NCI-H1105 treated with DMSO at 0.1 percent for 48 hours (cell line): ENCODE results near the gene PRRT1B.
A peak's percentile ranks its signal among the peaks of the same experiment; 100 is the strongest.
"Not testable (repeated sequence)": the region's sequence is repeated elsewhere in the genome, so short reads cannot be mapped to it uniquely, and the experiment has no call there.

Experiments
- DNase-seq: peaks from one replicate; lab custom pipeline; 2025; lab: John Stamatoyannopoulos, UW

PRRT1B gene

DNA sequence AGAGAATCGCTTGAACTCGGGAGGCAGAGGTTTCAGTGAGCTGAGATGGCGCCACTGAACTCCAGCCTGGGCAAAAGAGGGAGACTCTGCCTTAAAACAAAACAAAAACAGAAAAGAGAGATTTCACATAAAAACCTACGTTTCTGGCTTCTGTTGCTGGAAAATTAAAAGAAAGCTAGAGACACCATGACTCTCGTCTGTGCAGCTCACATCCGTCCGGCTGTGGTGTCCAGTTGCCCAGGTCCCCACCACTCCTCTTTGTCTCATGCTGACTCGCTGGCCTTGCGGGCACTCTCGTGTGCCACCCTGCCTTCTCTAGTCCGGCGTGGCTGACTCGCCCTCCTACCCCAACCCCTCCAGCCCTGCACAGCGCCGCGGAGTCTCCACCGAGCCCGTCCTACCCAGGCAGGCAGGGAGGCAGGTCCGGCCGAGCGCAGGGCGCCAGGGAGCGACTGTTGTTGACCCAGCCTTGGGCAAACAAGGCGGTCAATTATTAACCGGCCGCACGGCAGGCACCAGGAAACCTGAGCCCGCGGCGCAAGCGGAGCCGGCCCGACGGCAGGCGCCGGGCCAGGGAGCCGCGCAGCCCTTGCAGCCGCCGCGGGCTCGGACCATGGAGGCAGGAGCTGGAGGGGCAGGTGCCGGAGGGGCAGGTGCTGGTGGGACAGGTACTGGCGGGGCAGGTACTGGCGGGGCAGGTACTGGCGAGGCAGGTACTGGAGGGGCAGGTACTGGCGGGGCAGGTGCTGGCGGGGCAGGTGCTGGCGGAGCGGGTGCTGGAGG is at the start of gene PRRT1B:
Gene PRRT1B, plus strand, starts transcription at position 521 of the 783 bp plus-strand sequence. Its CDS starts 93 bp downstream, at position 614.
- no peak for DNase-seq

DNA sequence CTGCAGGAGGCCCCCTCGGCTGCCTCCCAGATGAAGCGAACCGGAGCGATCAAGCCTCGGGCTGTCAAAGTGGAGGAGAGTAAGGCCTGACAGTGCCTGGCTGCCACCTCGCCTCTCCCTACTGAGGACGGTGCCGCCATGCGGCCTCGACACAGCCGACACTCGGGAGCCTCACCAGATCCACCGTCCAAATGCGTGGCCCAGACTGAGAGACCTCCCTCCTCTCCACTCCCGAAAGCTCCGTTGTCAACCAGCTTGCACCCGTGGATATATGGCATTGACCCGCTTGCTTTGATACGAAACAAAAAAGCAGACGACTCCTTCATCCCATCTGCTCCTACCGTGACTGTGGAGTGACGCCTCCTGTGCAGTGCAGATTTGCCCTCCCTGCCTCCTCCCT is 49.5 kb upstream of the PRRT1B start:
- no peak for DNase-seq

DNA sequence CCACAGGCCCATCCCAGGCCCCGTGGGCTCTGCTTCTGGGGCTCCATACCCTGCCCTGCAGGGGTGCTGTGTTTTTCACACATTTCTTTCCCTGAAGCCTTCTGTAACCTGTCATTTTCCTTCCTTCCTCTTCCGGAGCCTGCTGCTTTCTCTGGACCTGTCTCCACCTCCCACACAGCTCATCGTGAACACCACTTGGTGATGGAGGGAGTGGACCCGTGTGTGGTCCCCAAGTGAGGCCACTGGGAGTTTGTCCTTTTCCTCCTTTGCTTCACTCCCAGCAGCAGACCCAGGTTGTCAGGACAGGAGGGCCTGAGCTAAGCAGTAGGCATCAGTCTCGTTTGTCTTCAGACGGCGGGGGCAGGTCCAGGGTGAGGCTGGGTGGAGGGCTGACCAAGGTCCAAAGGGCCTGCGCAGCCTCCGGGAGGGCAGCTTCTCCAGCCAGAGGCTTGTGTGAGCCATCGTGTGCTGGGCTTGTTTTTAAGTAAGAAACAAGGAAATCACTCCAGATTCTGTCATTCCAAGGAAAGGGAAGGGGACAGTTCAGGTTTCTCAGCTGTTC is 48.4 kb upstream of the PRRT1B start:
- DNase-seq: no peak

DNA sequence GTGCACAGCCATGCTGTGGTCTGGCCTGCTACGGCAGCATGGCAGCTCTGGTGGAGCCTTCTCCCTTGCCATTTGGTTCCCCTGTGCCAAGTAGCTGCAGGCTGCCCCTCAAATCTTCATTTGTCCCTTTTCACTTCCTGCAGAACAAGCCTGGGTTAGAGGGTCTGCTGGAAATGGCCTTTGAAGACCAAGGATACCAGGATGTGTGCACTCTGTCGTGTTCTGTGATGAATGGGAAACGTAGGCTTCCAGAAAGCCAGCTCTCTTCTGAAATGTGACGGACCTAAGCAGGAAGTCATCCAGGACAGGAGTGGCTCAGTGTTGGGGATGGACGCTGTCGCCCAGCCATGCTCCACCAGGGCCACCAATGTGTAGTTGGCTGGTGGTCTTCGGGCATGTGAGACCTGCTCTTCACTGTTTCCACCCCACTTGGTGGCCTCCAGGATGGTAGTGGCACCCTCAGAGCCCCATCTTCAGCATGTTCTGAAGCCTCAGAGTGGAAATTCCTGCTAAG is 46.0 kb upstream of the PRRT1B start:
- no peak for DNase-seq

DNA sequence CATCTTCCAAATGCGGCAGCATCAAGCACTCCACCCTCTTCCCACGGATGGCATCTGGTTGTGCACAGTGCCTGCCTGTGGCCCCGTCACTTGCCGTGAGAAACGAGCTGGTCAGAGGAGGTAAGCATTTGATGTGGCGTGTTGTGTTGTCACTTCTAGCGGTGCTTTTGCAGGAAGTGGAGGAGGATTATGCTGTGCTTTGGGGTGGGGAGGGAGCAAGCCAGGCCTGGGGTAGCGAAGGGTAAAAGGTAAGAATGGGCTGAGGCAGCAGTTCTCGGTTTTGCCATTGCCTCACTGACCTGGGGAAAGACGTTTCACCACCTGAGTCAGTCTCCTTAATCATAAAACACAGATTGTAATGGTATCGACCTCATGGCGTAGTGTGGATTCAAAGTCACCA is 44.9 kb upstream of the PRRT1B start:
- DNase-seq: no peak

DNA sequence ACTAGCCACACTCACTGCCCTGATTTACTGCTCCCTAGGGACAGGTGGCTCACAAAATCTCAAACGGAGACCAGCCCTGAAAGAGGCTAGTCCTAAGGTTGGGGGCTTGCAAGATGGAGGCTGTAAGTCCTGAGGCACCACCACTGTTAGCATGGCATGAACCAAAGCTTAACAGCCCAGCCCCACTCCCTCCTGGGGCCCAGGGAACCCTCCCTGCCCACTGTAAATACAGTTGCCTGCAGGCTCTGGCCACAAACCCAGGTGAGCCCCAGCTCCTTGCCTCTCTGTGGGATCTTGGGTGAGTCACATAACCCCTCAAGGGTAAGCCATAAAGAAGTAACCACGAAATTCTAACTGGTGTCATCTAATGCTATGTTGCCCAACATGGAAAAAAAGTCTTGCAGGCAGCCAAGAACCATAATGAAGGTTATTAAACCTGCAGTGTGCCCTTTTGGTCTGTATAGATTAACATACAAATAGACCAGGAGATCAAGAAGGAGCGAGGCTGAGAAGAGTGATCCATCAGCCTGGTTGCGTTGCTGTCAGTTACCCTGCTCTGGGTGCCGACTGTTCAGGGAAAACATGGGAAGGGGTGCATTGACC is 44.3 kb upstream of the PRRT1B start:
- no peak for DNase-seq

GRCh38 chr9:131502781-131503625 is 42.3 kb upstream of the PRRT1B start, which contains the start of gene POMT1:
Gene POMT1 (plus strand): TSS chr9:131502918. CDS start chr9:131504219, 1,301 bp downstream.
- DNase-seq: peak; percentile 90

DNA sequence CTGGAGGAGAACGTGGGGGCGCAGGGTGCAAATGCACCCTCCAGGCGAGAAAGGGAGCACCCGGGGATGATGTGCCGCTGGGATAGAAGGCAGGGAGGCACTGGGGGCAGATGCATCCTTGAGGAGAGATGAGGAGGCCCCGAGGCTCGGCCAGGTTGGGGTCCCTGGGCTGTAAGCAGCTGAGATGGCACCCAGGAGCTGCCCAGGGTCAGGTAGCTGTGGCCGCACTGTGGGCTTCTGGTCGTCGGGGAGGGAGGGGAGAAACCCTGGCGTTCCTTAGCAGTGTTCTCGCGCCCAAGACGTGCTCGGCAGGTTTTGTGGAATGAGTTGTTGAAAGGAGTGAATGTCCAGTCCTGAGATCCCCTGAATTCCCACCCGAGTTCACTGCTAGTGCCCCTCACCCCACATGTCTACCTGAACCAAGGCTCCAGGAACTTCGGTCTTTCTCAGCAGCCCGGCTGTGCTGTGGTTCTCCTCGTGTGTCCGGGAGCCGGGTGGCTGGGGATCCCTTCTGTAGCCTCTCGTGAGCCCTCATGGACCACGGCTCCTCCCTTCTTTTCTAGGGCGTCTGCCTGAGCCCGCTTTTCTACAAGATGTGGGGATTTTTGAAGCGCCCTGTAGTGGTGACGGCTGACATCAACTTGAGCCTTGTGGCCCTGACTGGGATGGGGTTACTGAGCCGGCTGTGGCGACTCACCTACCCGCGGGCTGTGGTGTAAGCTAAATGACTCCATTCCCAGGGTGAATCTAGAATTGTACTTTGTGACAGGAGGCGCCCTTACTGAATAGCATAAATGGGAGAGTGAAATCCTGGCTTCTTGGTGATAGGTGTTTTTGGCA is 41.5 kb upstream of the PRRT1B start:
- no peak for DNase-seq

- no peak for DNase-seq
Observed at GRCh38 chr9:131505012-131505411, 40.3 kb upstream of the PRRT1B start.

- DNase-seq: no peak
Observed at GRCh38 chr9:131511416-131511815, 33.9 kb upstream of the PRRT1B start.

DNA sequence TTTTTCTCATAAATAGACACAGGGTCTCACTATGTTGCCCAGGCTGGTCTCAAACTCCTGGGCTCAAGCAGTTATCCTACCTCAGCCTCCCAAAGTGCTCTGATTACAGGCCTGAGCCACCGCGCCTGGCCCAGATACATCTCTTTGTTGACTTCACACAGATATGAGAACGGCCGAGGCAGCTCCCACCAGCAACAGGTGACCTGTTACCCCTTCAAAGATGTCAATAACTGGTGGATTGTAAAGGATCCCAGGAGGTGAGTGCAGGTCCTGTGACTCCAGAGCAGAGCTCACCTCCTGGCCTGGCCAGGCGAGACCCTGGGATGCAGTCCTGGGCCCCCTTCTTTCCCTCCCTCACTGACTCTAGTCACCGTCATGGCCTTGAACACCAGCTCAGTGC is 33.4 kb upstream of the PRRT1B start:
- DNase-seq: no peak

GRCh38 chr9:131513177-131513576 is 32.1 kb upstream of the PRRT1B start:
- DNase-seq: no peak

GRCh38 chr9:131515559-131516031 is 29.7 kb upstream of the PRRT1B start:
- DNase-seq: not testable (repeated sequence)

DNA sequence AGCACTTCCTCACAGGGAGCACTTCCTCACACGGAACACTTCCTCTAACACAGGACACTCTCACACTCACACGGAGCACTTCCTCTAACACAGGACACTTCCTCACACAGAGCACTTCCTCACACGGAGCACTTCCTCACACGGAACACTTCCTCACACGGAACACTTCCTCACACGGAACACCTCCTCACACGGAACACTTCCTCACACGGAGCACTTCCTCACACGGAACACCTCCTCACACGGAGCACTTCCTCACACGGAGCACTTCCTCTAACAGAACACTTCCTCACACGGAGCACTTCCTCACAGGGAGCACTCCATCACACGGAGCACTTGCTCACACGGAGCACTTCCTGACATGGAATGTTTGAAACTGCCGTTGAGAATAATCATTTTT is 29.2 kb upstream of the PRRT1B start:
- DNase-seq: no peak

DNA sequence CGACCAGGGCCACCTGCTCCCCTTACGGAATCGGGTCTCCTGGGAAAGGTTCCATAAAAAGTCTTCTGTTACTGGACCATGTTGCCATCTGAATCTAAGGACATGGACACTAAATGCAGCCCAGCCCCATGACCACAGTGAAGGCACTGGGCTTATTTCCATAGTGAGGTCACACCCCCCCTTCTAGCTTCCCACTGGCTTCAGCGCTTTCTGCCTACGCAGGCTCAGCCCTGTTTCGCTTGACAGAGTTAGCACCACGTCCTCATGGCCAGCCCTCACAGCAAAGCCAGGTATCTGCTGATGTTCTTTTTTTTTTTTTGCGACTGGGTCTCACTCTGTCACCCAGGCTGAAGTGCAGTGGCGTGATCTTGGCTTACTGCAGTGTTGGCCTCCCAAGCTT is 28.4 kb upstream of the PRRT1B start:
- no peak for DNase-seq

DNA sequence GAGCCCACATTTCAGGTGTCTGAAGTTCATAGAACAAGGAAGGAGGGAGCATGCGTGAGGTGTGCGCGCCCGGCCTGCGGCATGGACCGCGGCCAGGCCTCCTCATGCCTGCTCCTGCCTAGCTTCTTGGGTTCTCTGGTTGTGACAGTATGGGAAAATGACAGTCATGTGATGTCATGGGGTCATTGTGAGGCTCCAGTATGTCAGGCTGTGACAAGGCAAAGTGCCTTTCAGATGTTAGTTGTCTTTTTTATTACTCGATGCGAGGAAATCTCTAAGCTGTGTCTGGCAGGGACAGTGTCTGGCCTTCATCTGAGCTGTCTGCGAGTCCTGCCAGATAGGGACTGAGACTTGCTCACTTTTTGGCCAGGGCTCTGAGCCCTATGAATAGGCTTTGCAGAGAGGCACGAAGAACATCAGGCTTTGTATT is 27.5 kb upstream of the PRRT1B start:
- no peak for DNase-seq

DNA sequence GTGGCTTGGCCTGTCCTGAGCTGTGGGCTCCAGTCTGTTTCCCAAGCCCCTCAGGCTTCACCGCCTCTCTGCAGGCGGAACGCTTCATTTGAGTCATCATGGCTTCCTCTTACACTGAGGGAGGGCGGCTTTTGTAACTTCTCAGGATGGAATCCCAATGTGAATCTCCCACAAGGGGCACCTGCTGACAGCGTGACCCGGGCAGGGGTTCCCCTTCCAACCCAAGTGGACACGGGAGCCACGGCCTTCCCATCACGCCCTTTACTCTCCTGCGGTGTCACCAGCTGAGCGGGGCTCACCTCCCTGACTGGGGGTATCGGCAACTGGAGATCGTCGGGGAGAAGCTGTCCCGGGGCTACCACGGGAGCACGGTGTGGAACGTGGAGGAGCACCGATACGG is 26.8 kb upstream of the PRRT1B start:
- no peak for DNase-seq

- no peak for DNase-seq
Observed at GRCh38 chr9:131520503-131520902, 24.8 kb upstream of the PRRT1B start.

DNA sequence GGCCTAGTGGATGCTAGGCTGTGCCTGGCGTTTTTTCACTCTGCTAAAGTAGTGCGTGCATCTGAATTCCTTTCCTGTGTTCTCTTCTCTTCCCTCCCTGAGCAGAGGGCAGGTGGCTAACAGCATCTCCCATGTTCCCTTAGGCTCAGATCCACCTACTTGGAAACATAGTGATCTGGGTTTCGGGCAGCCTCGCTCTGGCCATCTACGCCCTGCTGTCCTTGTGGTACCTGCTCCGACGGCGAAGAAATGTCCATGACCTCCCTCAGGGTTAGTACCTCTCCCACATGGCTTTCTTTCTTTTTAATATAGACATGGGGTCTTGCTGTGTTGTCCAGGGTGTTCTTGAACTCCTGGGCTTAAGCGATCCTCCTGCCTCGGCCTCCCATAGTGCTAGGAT is 24.1 kb upstream of the PRRT1B start:
- DNase-seq: no peak

- no peak for DNase-seq
Observed at GRCh38 chr9:131521822-131522221, 23.5 kb upstream of the PRRT1B start.
